ENCODE data around the gene DOCK1.

DNA sequence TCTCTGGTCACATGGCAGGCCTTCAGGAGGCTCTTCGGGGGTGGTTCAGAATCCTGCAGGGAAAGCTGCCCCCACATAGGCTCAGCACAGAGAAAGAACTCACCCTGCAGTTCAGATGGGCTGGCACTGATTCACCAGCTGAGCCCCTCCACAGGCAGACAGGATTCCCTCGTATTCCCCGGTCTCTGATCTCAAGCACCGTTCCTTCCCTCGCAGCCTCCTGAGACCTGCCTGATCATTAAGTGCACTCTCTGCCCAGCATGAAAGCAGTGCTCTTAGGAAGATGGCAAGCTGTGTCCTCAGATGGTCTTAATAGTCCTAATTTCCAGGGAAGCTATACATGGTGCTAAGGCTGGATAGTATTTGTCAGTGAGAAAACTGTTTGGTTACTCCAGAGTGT lies 565.7 kb downstream of the DOCK1 start:
- TF ChIP-seq CTCF (IDR thresholded peaks at IDR 0.05) (no peak), EZH2 (IDR thresholded peaks at IDR 0.05) (no peak)
